ENCODE data around the gene MAN1B1.
A peak's percentile ranks its signal among the peaks of the same experiment; 100 is the strongest.

The MAN1B1 gene

GRCh38 chr9:137148242-137148641, 61.5 kb downstream of the MAN1B1 start:
- TF ChIP-seq, protein P1, sequence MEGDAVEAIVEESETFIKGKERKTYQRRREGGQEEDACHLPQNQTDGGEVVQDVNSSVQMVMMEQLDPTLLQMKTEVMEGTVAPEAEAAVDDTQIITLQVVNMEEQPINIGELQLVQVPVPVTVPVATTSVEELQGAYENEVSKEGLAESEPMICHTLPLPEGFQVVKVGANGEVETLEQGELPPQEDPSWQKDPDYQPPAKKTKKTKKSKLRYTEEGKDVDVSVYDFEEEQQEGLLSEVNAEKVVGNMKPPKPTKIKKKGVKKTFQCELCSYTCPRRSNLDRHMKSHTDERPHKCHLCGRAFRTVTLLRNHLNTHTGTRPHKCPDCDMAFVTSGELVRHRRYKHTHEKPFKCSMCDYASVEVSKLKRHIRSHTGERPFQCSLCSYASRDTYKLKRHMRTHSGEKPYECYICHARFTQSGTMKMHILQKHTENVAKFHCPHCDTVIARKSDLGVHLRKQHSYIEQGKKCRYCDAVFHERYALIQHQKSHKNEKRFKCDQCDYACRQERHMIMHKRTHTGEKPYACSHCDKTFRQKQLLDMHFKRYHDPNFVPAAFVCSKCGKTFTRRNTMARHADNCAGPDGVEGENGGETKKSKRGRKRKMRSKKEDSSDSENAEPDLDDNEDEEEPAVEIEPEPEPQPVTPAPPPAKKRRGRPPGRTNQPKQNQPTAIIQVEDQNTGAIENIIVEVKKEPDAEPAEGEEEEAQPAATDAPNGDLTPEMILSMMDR (IDR thresholded peaks at IDR 0.05; ENCODE audit: low read depth, low read length): no peak
- in situ Hi-C loops (cut with HindIII; ENCODE audit: low sequenced_read_pairs): no loop called here
- no peak for DNase-seq (ENCODE audit: low read depth, low spot score)
- no peak overlapping the region for H3K4me3 ChIP-seq (ENCODE audit: low read depth, low read length)

GRCh38 chr9:137148661-137149060, 61.9 kb downstream of the MAN1B1 start:
- no peak for DNase-seq (ENCODE audit: low read depth, low spot score)
- H3K4me3 ChIP-seq (ENCODE audit: low read depth, low read length): no peak overlapping the region
- TF ChIP-seq, protein P1 (IDR thresholded peaks at IDR 0.05; ENCODE audit: low read depth, low read length): no peak
- in situ Hi-C loops (cut with HindIII; ENCODE audit: low sequenced_read_pairs): no loop called here

- DNase-seq (ENCODE audit: low read depth, low spot score): no peak
- in situ Hi-C loops (cut with HindIII; ENCODE audit: low sequenced_read_pairs): no loop called here
- no peak overlapping the region for H3K4me3 ChIP-seq (ENCODE audit: low read depth, low read length)
- TF ChIP-seq, protein P1 (IDR thresholded peaks at IDR 0.05; ENCODE audit: low read depth, low read length): no peak
Measured at GRCh38 chr9:137149363-137149762, 62.6 kb downstream of the MAN1B1 start.

- DNase-seq (ENCODE audit: low read depth, low spot score): no peak
- in situ Hi-C loops (cut with HindIII; ENCODE audit: low sequenced_read_pairs): no loop called here
Measured at GRCh38 chr9:137149942-137150616, 63.3 kb downstream of the MAN1B1 start.

GRCh38 chr9:137150617-137151457, 64.1 kb downstream of the MAN1B1 start:
- in situ Hi-C loops (cut with HindIII; ENCODE audit: low sequenced_read_pairs): no loop called here
- TF ChIP-seq, protein P1 (IDR thresholded peaks at IDR 0.05; ENCODE audit: low read depth, low read length): no peak
- peak; percentile 33 for DNase-seq (ENCODE audit: low read depth, low spot score)
- no peak overlapping the region for H3K4me3 ChIP-seq (ENCODE audit: low read depth, low read length)

More at GRCh38 chr9:137149942-137150616, 63.3 kb downstream of the MAN1B1 start:
- TF ChIP-seq, protein P1 (IDR thresholded peaks at IDR 0.05; ENCODE audit: low read depth, low read length): no peak
- H3K4me3 ChIP-seq (ENCODE audit: low read depth, low read length): no peak overlapping the region

GRCh38 chr9:137152844-137153405, 66.1 kb downstream of the MAN1B1 start:
- in situ Hi-C loops (cut with HindIII; ENCODE audit: low sequenced_read_pairs): no loop called here

More at GRCh38 chr9:137152844-137153405, 66.1 kb downstream of the MAN1B1 start:
- H3K4me3 ChIP-seq (ENCODE audit: low read depth, low read length): no peak overlapping the region
- TF ChIP-seq, protein P1 (IDR thresholded peaks at IDR 0.05; ENCODE audit: low read depth, low read length): no peak
- DNase-seq (ENCODE audit: low read depth, low spot score): no peak
